ENCODE data around the gene PSMD8. TPM values are rescaled to one million over a fixed set of nuclear protein-coding genes. Genes with fewer than 3 reads are reported as not detected.
"Not testable (repeated sequence)": the region's sequence is repeated elsewhere in the genome, so short reads cannot be mapped to it uniquely, and the experiment has no call there.

PSMD8 gene
- total RNA-seq, 1 donor from 2014 or later = 286 TPM

- intact Hi-C loops (cut with micrococcal nuclease) = no loop called here
- Mint-ChIP-seq H3K4me3 (ENCODE audit: low read depth) (no peak overlapping the region), H3K27ac (no peak overlapping the region), H3K36me3 (ENCODE audit: low read depth) (no peaks in the 10 kb centered on the region), H3K4me1 (ENCODE audit: low read depth) (no peaks in the 10 kb centered on the region), H3K27me3 (ENCODE audit: low read depth) (peaks cover 7% of the 10 kb centered on the region), H3K9me3 (no peaks in the 10 kb centered on the region)
- no peak for DNase-seq (ENCODE audit: low spot score)
Observed at GRCh38 chr19:38351865-38352395, 22.4 kb upstream of the PSMD8 start.

- DNase-seq (ENCODE audit: low spot score) = no peak
- H3K27ac Mint-ChIP-seq = no peak overlapping the region
- no peak overlapping the region for H3K4me3 Mint-ChIP-seq (ENCODE audit: low read depth)
- intact Hi-C loops (cut with micrococcal nuclease) = no loop called here
- no peaks in the 10 kb centered on the region for H3K4me1 Mint-ChIP-seq (ENCODE audit: low read depth)
- H3K27me3 Mint-ChIP-seq (ENCODE audit: low read depth) = peaks cover 7% of the 10 kb centered on the region
- H3K36me3 Mint-ChIP-seq (ENCODE audit: low read depth) = no peaks in the 10 kb centered on the region
- H3K9me3 Mint-ChIP-seq = no peaks in the 10 kb centered on the region
Observed at GRCh38 chr19:38352611-38353010, 21.8 kb upstream of the PSMD8 start.

- peaks cover 5% of the 10 kb centered on the region for H3K4me1 Mint-ChIP-seq (ENCODE audit: low read depth)
- no peaks in the 10 kb centered on the region for H3K36me3 Mint-ChIP-seq (ENCODE audit: low read depth)
- intact Hi-C loops (cut with micrococcal nuclease) = no loop called here
- H3K27ac Mint-ChIP-seq = no peak overlapping the region
- no peaks in the 10 kb centered on the region for H3K9me3 Mint-ChIP-seq
- DNase-seq (ENCODE audit: low spot score) = no peak
- no peak overlapping the region for H3K4me3 Mint-ChIP-seq (ENCODE audit: low read depth)
- peaks cover 30% of the 10 kb centered on the region for H3K27me3 Mint-ChIP-seq (ENCODE audit: low read depth)
Observed at GRCh38 chr19:38355728-38356725, 18.3 kb upstream of the PSMD8 start.

DNA sequence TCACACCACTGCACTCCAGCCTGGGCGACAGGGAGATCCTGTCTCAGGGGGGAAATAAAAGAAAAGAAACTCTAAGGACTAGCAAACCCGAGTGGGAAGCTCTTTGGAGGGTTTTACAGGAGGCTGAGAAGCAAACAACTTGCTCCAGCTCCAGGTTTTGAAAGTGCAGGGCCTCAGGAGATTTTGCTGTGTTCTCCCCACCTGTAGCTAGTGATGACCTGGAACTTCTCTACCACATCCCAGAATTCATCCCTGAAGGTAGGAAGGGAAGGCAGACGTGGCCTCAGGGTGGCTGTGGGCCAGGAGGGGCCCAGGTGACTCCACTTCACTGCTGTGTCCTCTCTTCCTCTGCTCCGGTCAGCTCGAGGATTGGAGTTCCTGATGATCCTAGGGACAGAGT lies 16.3 kb upstream of the PSMD8 start:
- H3K9me3 Mint-ChIP-seq = no peaks in the 10 kb centered on the region
- intact Hi-C loops (cut with micrococcal nuclease) = no loop called here
- H3K36me3 Mint-ChIP-seq (ENCODE audit: low read depth) = no peaks in the 10 kb centered on the region
- H3K27me3 Mint-ChIP-seq (ENCODE audit: low read depth) = peaks cover 38% of the 10 kb centered on the region
- no peak overlapping the region for H3K4me3 Mint-ChIP-seq (ENCODE audit: low read depth)
- peaks cover 11% of the 10 kb centered on the region for H3K4me1 Mint-ChIP-seq (ENCODE audit: low read depth)
- DNase-seq (ENCODE audit: low spot score) = no peak
- no peak overlapping the region for H3K27ac Mint-ChIP-seq

GRCh38 chr19:38359242-38360021 lies 14.9 kb upstream of the PSMD8 start:
- Mint-ChIP-seq H3K4me3 (ENCODE audit: low read depth) (peak overlapping the region; percentile 88), H3K27ac (peak overlapping the region; percentile 22), H3K4me1 (ENCODE audit: low read depth) (peaks cover 11% of the 10 kb centered on the region), H3K9me3 (no peaks in the 10 kb centered on the region), H3K36me3 (ENCODE audit: low read depth) (no peaks in the 10 kb centered on the region), H3K27me3 (ENCODE audit: low read depth) (peaks cover 38% of the 10 kb centered on the region)
- intact Hi-C loops (cut with micrococcal nuclease) = no loop called here
- DNase-seq (ENCODE audit: low spot score) = no peak

GRCh38 chr19:38360351-38360750 lies 14.0 kb upstream of the PSMD8 start:
- peaks cover 11% of the 10 kb centered on the region for H3K4me1 Mint-ChIP-seq (ENCODE audit: low read depth)
- peaks cover 38% of the 10 kb centered on the region for H3K27me3 Mint-ChIP-seq (ENCODE audit: low read depth)
- intact Hi-C loops (cut with micrococcal nuclease) = no loop called here
- peak overlapping the region; percentile 88 for H3K4me3 Mint-ChIP-seq (ENCODE audit: low read depth)
- no peak overlapping the region for H3K27ac Mint-ChIP-seq
- no peak for DNase-seq (ENCODE audit: low spot score)
- H3K36me3 Mint-ChIP-seq (ENCODE audit: low read depth) = no peaks in the 10 kb centered on the region
- H3K9me3 Mint-ChIP-seq = no peaks in the 10 kb centered on the region

GRCh38 chr19:38360839-38361631 lies 13.3 kb upstream of the PSMD8 start:
- no peak overlapping the region for H3K27ac Mint-ChIP-seq
- H3K4me3 Mint-ChIP-seq (ENCODE audit: low read depth) = peak overlapping the region; percentile 88
- intact Hi-C loops (cut with micrococcal nuclease) = no loop called here
- no peaks in the 10 kb centered on the region for H3K9me3 Mint-ChIP-seq
- H3K36me3 Mint-ChIP-seq (ENCODE audit: low read depth) = no peaks in the 10 kb centered on the region
- peaks cover 35% of the 10 kb centered on the region for H3K27me3 Mint-ChIP-seq (ENCODE audit: low read depth)
- peaks cover 11% of the 10 kb centered on the region for H3K4me1 Mint-ChIP-seq (ENCODE audit: low read depth)
- DNase-seq (ENCODE audit: low spot score) = no peak

- Mint-ChIP-seq H3K36me3 (ENCODE audit: low read depth) (no peaks in the 10 kb centered on the region), H3K4me3 (ENCODE audit: low read depth) (peak overlapping the region; percentile 88), H3K9me3 (no peaks in the 10 kb centered on the region), H3K27ac (peak overlapping the region; percentile 81), H3K4me1 (ENCODE audit: low read depth) (peaks cover 11% of the 10 kb centered on the region), H3K27me3 (ENCODE audit: low read depth) (peaks cover 33% of the 10 kb centered on the region)
- peak; percentile 77 for DNase-seq (ENCODE audit: low spot score)
- intact Hi-C loops (cut with micrococcal nuclease) = loop anchor here (1.0 kb wide), 2 partner anchors 13 to 26 kb away; partner anchors contain the start of genes CATSPERG and PSMD8
Observed at GRCh38 chr19:38361633-38362075, 12.7 kb upstream of the PSMD8 start.

GRCh38 chr19:38362076-38362945 lies 12.1 kb upstream of the PSMD8 start:
- Mint-ChIP-seq H3K4me3 (ENCODE audit: low read depth) (peak overlapping the region; percentile 88), H3K4me1 (ENCODE audit: low read depth) (peaks cover 11% of the 10 kb centered on the region), H3K9me3 (no peaks in the 10 kb centered on the region), H3K27me3 (ENCODE audit: low read depth) (peaks cover 31% of the 10 kb centered on the region), H3K36me3 (ENCODE audit: low read depth) (no peaks in the 10 kb centered on the region), H3K27ac (peak overlapping the region; percentile 81)
- intact Hi-C loops (cut with micrococcal nuclease) = loop anchor here (1.0 kb wide), 2 partner anchors 12 to 27 kb away; partner anchors contain the start of genes CATSPERG and PSMD8
- peak; percentile 84 for DNase-seq (ENCODE audit: low spot score)

- H3K27me3 Mint-ChIP-seq (ENCODE audit: low read depth) = peaks cover 30% of the 10 kb centered on the region
- DNase-seq (ENCODE audit: low spot score); H3K9me3 Mint-ChIP-seq; H3K36me3 Mint-ChIP-seq (ENCODE audit: low read depth); H3K27ac Mint-ChIP-seq: not testable (repeated sequence)
- H3K4me3 Mint-ChIP-seq (ENCODE audit: low read depth) = peak overlapping the region; percentile 88
- intact Hi-C loops (cut with micrococcal nuclease) = loop anchor here (1.0 kb wide), 2 partner anchors 11 to 28 kb away; partner anchors contain the start of genes CATSPERG and PSMD8
- H3K4me1 Mint-ChIP-seq (ENCODE audit: low read depth) = peaks cover 11% of the 10 kb centered on the region
Observed at GRCh38 chr19:38362946-38363688, 11.3 kb upstream of the PSMD8 start.

- H3K36me3 Mint-ChIP-seq (ENCODE audit: low read depth) = no peaks in the 10 kb centered on the region
- no peak overlapping the region for H3K27ac Mint-ChIP-seq
- no peak for DNase-seq (ENCODE audit: low spot score)
- intact Hi-C loops (cut with micrococcal nuclease) = no loop called here
- H3K9me3 Mint-ChIP-seq = no peaks in the 10 kb centered on the region
- no peaks in the 10 kb centered on the region for H3K27me3 Mint-ChIP-seq (ENCODE audit: low read depth)
- H3K4me1 Mint-ChIP-seq (ENCODE audit: low read depth) = peaks cover 2% of the 10 kb centered on the region
- no peak overlapping the region for H3K4me3 Mint-ChIP-seq (ENCODE audit: low read depth)
Observed at GRCh38 chr19:38367041-38367440, 7.3 kb upstream of the PSMD8 start.

All from activated T-helper 2 cell treated with anti-CD3 and anti-CD28 coated beads, Interferon-gamma antibody, Interleukin-2, Interleukin-4, amounts not matched to agents 10 μg/mL and 5 μg/mL and 100 μg/mL, durations not matched to agents 14 hours and 24 hours and 36 hours (primary cell).